Esophagus muscularis mucosa (tissue), 4 donors: Measurements from ENCODE around the gene TANGO2. TPM values are rescaled to one million over a fixed set of nuclear protein-coding genes. Genes with fewer than 3 reads are reported as not detected.

Experiments
- DNase-seq: peaks from one replicate; pipeline ENCODE4 v3.0.0-alpha.2; 2017; ENCODE audit errors: extremely low spot score
- H3K27ac ChIP-seq, 4 donors: fragments of 200-600 bp; sonication (generic); replicated peaks in 1 of 4; 1 replicate in 3 of 4; 2 replicates in 1 of 4; pipeline ENCODE4 v1.5.1; 2016 to 2019; ENCODE audit warnings: mild to moderate bottlenecking in 1 of 4
- H3K27me3 ChIP-seq, 4 donors: fragments of 200-600 bp; sonication (generic); one replicate each; pipeline versions ENCODE4 v1.5.1 to v1.6.0; 2016 to 2019
- H3K36me3 ChIP-seq, 4 donors: fragments of 200-600 bp; sonication (generic); one replicate each; pipeline ENCODE4 v1.5.1; 2016 to 2019
- H3K4me1 ChIP-seq, 4 donors: fragments of 200-600 bp; sonication (generic); one replicate each; pipeline ENCODE4 v1.5.1; 2016 to 2019
- H3K4me3 ChIP-seq, 4 donors: fragments of 200-600 bp; sonication (generic); 1 replicate in 2 of 4; 2 replicates in 2 of 4; pipeline ENCODE4 v1.5.1; 2016 to 2019; ENCODE audit warnings: mild to moderate bottlenecking in 4 of 4, moderate library complexity in 1 of 4
- H3K9me3 ChIP-seq, 4 donors: fragments of 200-600 bp; sonication (generic); 1 replicate in 3 of 4; 2 replicates in 1 of 4; pipeline ENCODE4 v1.5.1; 2016 to 2019
- EP300 ChIP-seq: sonication (generic); formaldehyde crosslinking; IDR thresholded peaks from one replicate; pipeline ENCODE4 v1.6.1; 2017; ENCODE audit warnings: antibody characterized with exemption
- POLR2A ChIP-seq: fragments of 450-650 bp; IDR thresholded peaks from one replicate; pipeline ENCODE4 v1.6.1; 2017; ENCODE audit warnings: antibody characterized with exemption, moderate library complexity, mild to moderate bottlenecking, low read depth
- POLR2AphosphoS5 ChIP-seq, 2 donors: sonication (generic); formaldehyde crosslinking; IDR thresholded peaks; one replicate each; pipeline ENCODE4 v1.6.1; 2017; ENCODE audit warnings: antibody characterized with exemption in 2 of 2
- WGBS: methylation state at CpG from one replicate; pipeline ENCODE4 v1.1.5; 2018; 5-methylcytosine and 5-hydroxymethylcytosine counted together
- intact Hi-C: fragments of 100-400 bp; cut with DNase I; formaldehyde crosslinking; loops from one replicate; pipeline ENCODE4 v1.15.1; 2023
- total RNA-seq, 4 donors: library from RNA; depleted of rRNA; stranded (reverse); fragments of >200 nt; gene quantifications; one replicate each; pipeline versions ENCODE4 v1.1.0 to v1.2.1, GENCODE V29; 2016
- TF ChIP-seq, protein P1 (sequence below), 3 experiments: fragments of 200-600 bp in 2 of 3; fragments of 450-650 bp in 1 of 3; sonication (generic) in 2 of 3; IDR thresholded peaks; one replicate each; pipeline ENCODE4 v1.5.1; 2017 to 2019; ENCODE audit warnings: antibody characterized with exemption in 3 of 3, mild to moderate bottlenecking in 2 of 3, moderate library complexity in 1 of 3

The TANGO2 gene
- total RNA-seq, 4 donors from 2014 or later = 37.1 to 44.4 (median 42.3) TPM

DNA sequence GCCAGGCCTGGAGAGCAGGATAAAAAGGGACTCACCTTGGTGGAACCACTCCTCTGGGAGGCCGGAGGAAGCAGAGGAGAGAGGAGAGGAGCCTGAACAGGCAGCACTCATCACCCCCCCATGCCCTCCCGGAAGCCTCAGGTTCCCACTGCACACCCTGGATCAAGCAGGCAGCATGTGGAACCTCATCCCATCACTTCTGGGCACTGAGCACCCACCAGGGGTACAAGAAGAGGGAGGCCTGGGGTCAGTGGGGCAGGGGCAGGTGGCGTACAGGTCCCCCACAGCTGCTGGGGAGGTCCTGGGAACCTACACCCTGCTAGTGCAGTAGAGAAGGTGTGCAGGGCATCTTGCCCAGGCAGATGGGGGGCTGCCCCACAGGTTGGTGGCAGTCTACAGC is 44.2 kb upstream of the TANGO2 start:
- Histone ChIP-seq H3K27ac (no peak overlapping the region), H3K9me3 (no peaks in the 10 kb centered on the region), H3K4me1 (peaks cover 0 to 20% (median 16%) of the 10 kb centered on the region in 4 donors), H3K4me3 (no peak overlapping the region), H3K36me3 (peaks cover 21 to 77% (median 72%) of the 10 kb centered on the region in 4 donors), H3K27me3 (no peaks in the 10 kb centered on the region)
- DNase-seq = no peak
- TF ChIP-seq EP300 = no peak
- no peak for TF ChIP-seq POLR2AphosphoS5 (IDR thresholded peaks at IDR 0.05)
- no peak for TF ChIP-seq POLR2A
- 89% methylated on average over 3 of the region's 3 CpGs for WGBS
- intact Hi-C loops = loop anchor here (10.0 kb wide), 1 partner anchor 128 kb away; no protein-coding TSS in a partner anchor

DNA sequence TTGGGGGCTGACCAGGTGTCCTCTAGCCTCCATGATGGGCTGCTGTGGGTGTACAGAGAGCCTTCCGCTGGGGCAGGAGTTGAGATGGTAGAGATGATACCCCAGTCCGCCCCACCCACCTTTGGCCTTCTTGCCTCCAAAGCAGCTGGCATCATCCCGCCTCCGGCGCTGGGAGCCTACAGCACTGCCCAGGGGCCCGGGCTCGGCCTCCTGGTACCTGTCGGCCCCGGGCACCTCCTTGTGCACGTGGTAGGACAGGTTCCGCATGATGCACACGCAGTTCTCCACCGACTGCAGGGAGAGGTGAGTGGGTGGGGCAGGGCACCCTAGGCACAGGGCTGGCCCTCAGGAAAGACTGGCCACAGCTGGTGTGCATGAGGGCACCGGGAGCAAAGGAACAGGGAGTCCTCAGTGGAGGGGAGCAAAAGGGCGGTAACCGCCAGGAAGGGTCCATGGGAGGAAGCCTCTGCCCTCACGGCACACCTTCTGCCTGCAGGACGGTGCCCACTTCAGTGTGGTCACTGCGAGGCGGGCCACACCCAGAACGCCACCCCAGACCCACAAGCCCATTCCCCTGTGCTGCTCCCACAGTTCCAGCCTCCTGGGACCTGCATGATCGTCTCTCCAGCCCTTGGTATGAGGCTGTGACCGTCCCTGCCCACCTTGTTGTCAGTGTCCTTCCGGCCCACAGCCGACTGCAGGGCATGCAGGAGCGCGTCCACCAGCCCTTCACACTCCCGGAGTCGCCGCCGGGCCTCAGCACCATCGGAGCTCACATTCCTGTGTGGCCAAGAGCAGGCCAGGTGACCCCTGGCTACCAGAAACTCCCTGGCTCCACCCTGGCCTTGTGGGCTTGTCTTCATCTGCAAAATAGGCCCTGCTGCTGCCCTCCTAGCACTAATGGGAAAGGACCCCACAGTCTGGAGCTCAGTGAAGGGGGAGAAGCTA is 43.3 kb upstream of the TANGO2 start:
- no peak for DNase-seq
- Histone ChIP-seq H3K9me3 (no peaks in the 10 kb centered on the region), H3K27me3 (no peaks in the 10 kb centered on the region), H3K27ac (no peak overlapping the region), H3K4me1 (peaks cover 0 to 22% (median 16%) of the 10 kb centered on the region in 4 donors), H3K36me3 (peaks cover 21 to 72% (median 65%) of the 10 kb centered on the region in 4 donors), H3K4me3 (no peak overlapping the region)
- TF ChIP-seq EP300 = no peak
- TF ChIP-seq POLR2A = no peak
- TF ChIP-seq, protein P1, sequence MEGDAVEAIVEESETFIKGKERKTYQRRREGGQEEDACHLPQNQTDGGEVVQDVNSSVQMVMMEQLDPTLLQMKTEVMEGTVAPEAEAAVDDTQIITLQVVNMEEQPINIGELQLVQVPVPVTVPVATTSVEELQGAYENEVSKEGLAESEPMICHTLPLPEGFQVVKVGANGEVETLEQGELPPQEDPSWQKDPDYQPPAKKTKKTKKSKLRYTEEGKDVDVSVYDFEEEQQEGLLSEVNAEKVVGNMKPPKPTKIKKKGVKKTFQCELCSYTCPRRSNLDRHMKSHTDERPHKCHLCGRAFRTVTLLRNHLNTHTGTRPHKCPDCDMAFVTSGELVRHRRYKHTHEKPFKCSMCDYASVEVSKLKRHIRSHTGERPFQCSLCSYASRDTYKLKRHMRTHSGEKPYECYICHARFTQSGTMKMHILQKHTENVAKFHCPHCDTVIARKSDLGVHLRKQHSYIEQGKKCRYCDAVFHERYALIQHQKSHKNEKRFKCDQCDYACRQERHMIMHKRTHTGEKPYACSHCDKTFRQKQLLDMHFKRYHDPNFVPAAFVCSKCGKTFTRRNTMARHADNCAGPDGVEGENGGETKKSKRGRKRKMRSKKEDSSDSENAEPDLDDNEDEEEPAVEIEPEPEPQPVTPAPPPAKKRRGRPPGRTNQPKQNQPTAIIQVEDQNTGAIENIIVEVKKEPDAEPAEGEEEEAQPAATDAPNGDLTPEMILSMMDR (IDR thresholded peaks at IDR 0.05) = no peak
- TF ChIP-seq POLR2AphosphoS5 (IDR thresholded peaks at IDR 0.05) = no peak
- WGBS = 98% methylated on average over 12 of the region's 32 CpGs
- intact Hi-C loops = loop anchor here (10.0 kb wide), 1 partner anchor 127 kb away; no protein-coding TSS in a partner anchor

DNA sequence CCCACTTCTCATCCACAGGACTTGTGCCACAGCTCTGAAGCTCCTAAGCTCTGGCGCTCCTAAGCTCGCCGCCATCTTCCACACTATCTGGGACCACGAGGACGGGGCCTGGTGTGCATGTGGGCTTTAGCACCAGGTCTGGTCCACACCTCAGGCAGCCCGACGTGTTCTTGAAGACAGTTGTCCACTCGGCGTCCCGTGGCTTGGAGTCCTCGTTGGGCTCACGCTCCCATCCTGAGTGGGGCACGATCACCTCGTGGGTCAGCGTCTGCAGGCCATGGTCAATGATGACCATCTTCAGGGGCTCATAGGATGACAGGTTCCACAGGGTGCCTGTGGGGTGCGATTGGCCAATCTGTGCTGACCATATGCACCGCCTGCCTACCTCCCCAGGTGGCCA is 42.2 kb upstream of the TANGO2 start:
- WGBS = 87% methylated on average over 3 of the region's 17 CpGs
- intact Hi-C loops = loop anchor here (10.0 kb wide), 1 partner anchor 126 kb away; no protein-coding TSS in a partner anchor
- H3K27me3 ChIP-seq = no peaks in the 10 kb centered on the region

DNA sequence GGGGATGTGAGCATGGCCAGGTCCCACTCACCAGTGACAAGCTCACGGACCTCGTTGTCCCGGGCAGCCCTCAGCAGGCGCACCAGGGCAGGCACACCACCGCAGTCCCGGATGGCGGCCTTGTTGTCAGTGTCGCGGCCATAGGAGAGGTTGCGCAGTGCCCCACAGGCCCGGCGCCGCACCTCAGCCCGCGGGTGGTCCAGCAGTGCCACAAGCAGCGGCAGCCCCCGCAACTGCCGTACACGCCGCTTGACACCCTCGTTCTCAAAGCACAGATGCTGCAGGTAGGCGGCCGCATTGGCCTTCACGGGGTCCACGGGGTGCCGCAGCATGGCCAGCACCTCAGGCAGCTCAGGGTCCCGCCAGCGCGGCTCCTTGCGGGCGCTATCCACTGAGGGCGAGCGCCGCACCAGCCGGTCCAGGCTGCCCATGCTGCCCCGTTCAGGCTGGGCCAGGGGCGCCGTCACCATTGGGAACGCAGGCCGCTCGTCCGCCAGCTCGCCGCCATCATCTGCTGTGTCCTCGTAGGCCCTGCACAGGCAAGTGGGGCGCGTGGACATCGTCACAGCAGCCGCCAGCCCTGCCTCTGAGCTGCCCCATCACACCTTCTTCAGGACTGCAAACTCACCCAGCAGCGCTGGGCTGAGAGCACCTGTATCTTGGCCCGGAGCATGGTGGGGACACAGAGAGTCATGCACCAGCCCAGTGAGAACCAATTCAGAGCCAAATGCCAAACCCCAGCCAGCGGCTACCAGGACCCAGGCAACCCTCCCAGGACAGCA is 41.0 kb upstream of the TANGO2 start:
- H3K27me3 ChIP-seq = no peaks in the 10 kb centered on the region
- TF ChIP-seq, protein P1 (IDR thresholded peaks at IDR 0.05) = no peak
- TF ChIP-seq POLR2A (no peak), EP300 (no peak), POLR2AphosphoS5 (IDR thresholded peaks at IDR 0.05) (no peak)
- no peak overlapping the region for H3K27ac ChIP-seq
- WGBS = 96% methylated on average over 23 of the region's 52 CpGs
- peaks cover 22 to 38% (median 29%) of the 10 kb centered on the region in 4 donors for H3K4me1 ChIP-seq
- H3K36me3 ChIP-seq = peaks cover 17 to 56% (median 51%) of the 10 kb centered on the region in 4 donors
- no peak for DNase-seq
- no peak overlapping the region for H3K4me3 ChIP-seq
- no peaks in the 10 kb centered on the region for H3K9me3 ChIP-seq
- intact Hi-C loops = loop anchor here (10.0 kb wide), 1 partner anchor 125 kb away; no protein-coding TSS in a partner anchor

More for the DNA sequence above, 42.2 kb upstream of the TANGO2 start:
- peaks cover 10 to 33% (median 24%) of the 10 kb centered on the region in 4 donors for H3K4me1 ChIP-seq
- no peak overlapping the region for H3K27ac ChIP-seq
- H3K9me3 ChIP-seq = no peaks in the 10 kb centered on the region
- TF ChIP-seq EP300 (no peak), POLR2AphosphoS5 (IDR thresholded peaks at IDR 0.05) (no peak), POLR2A (no peak)
- TF ChIP-seq, protein P1 (IDR thresholded peaks at IDR 0.05) = no peak
- peaks cover 17 to 60% (median 54%) of the 10 kb centered on the region in 4 donors for H3K36me3 ChIP-seq
- no peak overlapping the region for H3K4me3 ChIP-seq
- DNase-seq = no peak
